OCI-LY7 (cell line): Measurements from ENCODE around the gene PPP1R37. TPM values are rescaled to one million over a fixed set of nuclear protein-coding genes. Genes with fewer than 3 reads are reported as not detected.

Experiments used
- BruUV-seq: library from RNA; stranded (reverse); fragments of 400-500 nt; replicated peaks from 2 replicates; lab custom pipeline; 2021; lab: Mats Ljungman, UMichigan
- CTCF ChIA-PET: fragments of 300-600 bp; sonication (Branson Sonifier 250); formaldehyde crosslinking; loops from one replicate; lab custom pipeline; 2022; ENCODE audit warnings: antibody characterized with exemption; ENCODE audit not compliant: unreplicated experiment; lab: Charles Lee
- POLR2A ChIA-PET: fragments of 300-600 bp; sonication (Branson Sonifier 250); formaldehyde crosslinking; loops from one replicate; lab custom pipeline; 2022; ENCODE audit warnings: antibody characterized with exemption; lab: Charles Lee
- DNase-seq: peaks from one replicate; pipeline ENCODE4 v3.0.0-alpha.2; 2015; ENCODE audit warnings: low spot score
- H2AFZ ChIP-seq: fragments of 200-600 bp; sonication (generic), shearing (Covaris generic); 2 replicates; pipeline ENCODE4 v1.6.1; 2014; ENCODE audit warnings: mild to moderate bottlenecking, antibody characterized with exemption, low read length, moderate library complexity
- H3K27ac ChIP-seq: fragments of 200-600 bp; sonication (generic); 2 replicates; pipeline ENCODE4 v1.5.1; 2014; ENCODE audit warnings: mixed run types, low read depth, mild to moderate bottlenecking, moderate library complexity, low read length, inconsistent platforms; ENCODE audit not compliant: poor library complexity, severe bottlenecking
- H3K36me3 ChIP-seq: fragments of 200-600 bp; sonication (generic); 2 replicates; pipeline ENCODE4 v1.6.1; 2014; ENCODE audit warnings: mild to moderate bottlenecking, antibody characterized with exemption, low read length, moderate library complexity, mixed read lengths; ENCODE audit not compliant: insufficient read depth
- H3K4me1 ChIP-seq: fragments of 200-600 bp; sonication (generic); 2 replicates; pipeline ENCODE4 v1.5.1; 2014; ENCODE audit warnings: mild to moderate bottlenecking, low read length; ENCODE audit not compliant: insufficient read depth, poor library complexity, severe bottlenecking
- H3K4me2 ChIP-seq: fragments of 200-600 bp; sonication (generic); 2 replicates; pipeline ENCODE4 v1.6.1; 2014; ENCODE audit warnings: mild to moderate bottlenecking, low read length
- H3K4me3 ChIP-seq: fragments of 200-600 bp; sonication (generic); 2 replicates; pipeline ENCODE4 v1.5.1; 2014; ENCODE audit warnings: mild to moderate bottlenecking, low read depth, low read length; ENCODE audit not compliant: poor library complexity, severe bottlenecking
- H3K79me2 ChIP-seq: fragments of 200-600 bp; sonication (generic); 2 replicates; pipeline ENCODE4 v1.6.1; 2016; ENCODE audit warnings: low read depth, mild to moderate bottlenecking, low read length, moderate library complexity, mixed read lengths; ENCODE audit not compliant: insufficient read depth
- H3K9me2 ChIP-seq: fragments of 200-600 bp; sonication (generic); 2 replicates; pipeline ENCODE4 v1.6.1; 2016; ENCODE audit warnings: mild to moderate bottlenecking, low read length, mixed read lengths; ENCODE audit not compliant: insufficient read depth
- H3K9me3 ChIP-seq: fragments of 200-600 bp; sonication (generic); 2 replicates; pipeline ENCODE4 v1.6.1; 2014; ENCODE audit warnings: mild to moderate bottlenecking, mixed run types, low read length, mixed read lengths
- H4K20me1 ChIP-seq: fragments of 200-600 bp; sonication (generic); 2 replicates; pipeline ENCODE4 v1.6.1; 2014; ENCODE audit warnings: mild to moderate bottlenecking, antibody characterized with exemption, low read length, moderate library complexity, mixed read lengths; ENCODE audit not compliant: insufficient read depth
- CTCF ChIP-seq: fragments of 200-600 bp; sonication (generic); conservative IDR thresholded peaks from 2 replicates; pipeline ENCODE4 v1.5.1; 2014; ENCODE audit warnings: mild to moderate bottlenecking, antibody characterized with exemption, low read length, moderate library complexity, mixed read lengths
- EZH2phosphoT487 ChIP-seq: fragments of 200-600 bp; sonication (generic); IDR thresholded peaks from 2 replicates; pipeline ENCODE4 v1.6.1; 2018; ENCODE audit warnings: low read depth, borderline replicate concordance, mild to moderate bottlenecking, mixed run types, antibody characterized with exemption, low read length, moderate library complexity, mixed read lengths
- intact Hi-C: fragments of 100-400 bp; cut with micrococcal nuclease; formaldehyde crosslinking; loops from one replicate; pipeline ENCODE4 v1.10.0; 2022; ENCODE audit not compliant: unreplicated experiment
- total RNA-seq, 2 experiments: library from RNA; depleted of rRNA in 1 of 2; stranded (reverse); fragments of >200 nt in 1 of 2; shearing (Covaris generic) in 1 of 2; gene quantifications; 2 replicates each; pipeline ENCODE4 v1.2.3, GENCODE V29; 2014 to 2022

Gene PPP1R37
- total RNA-seq, 2 experiments from 2014 or later = 24.7 to 48.6 TPM

GRCh38 chr19:45151320-45151719, 58.3 kb downstream of the PPP1R37 start:
- no peaks in the 10 kb centered on the region for H4K20me1 ChIP-seq
- no peaks in the 10 kb centered on the region for H3K9me2 ChIP-seq
- no TSS peak for BruUV-seq
- POLR2A ChIA-PET = no interaction called here
- H2AFZ ChIP-seq = no peak overlapping the region
- CTCF ChIA-PET = no interaction called here
- H3K4me1 ChIP-seq = peaks cover 11% of the 10 kb centered on the region
- no peak for DNase-seq
- H3K79me2 ChIP-seq = no peaks in the 10 kb centered on the region
- peaks cover 4% of the 10 kb centered on the region for H3K36me3 ChIP-seq
- TF ChIP-seq EZH2phosphoT487 (no peak), CTCF (no peak)
- H3K27ac ChIP-seq = no peak overlapping the region
- no peak overlapping the region for H3K4me2 ChIP-seq
- intact Hi-C loops = no loop called here
- no peak overlapping the region for H3K4me3 ChIP-seq
- no peaks in the 10 kb centered on the region for H3K9me3 ChIP-seq

- no peak overlapping the region for H3K4me3 ChIP-seq
- no peaks in the 10 kb centered on the region for H3K9me2 ChIP-seq
- no peak overlapping the region for H3K27ac ChIP-seq
- CTCF ChIA-PET = no interaction called here
- POLR2A ChIA-PET = no interaction called here
- no peak for TF ChIP-seq CTCF
- no peak for TF ChIP-seq EZH2phosphoT487
- no TSS peak for BruUV-seq
- H4K20me1 ChIP-seq = no peaks in the 10 kb centered on the region
- no peaks in the 10 kb centered on the region for H3K79me2 ChIP-seq
- peaks cover 11% of the 10 kb centered on the region for H3K4me1 ChIP-seq
- no peaks in the 10 kb centered on the region for H3K9me3 ChIP-seq
- no peak overlapping the region for H2AFZ ChIP-seq
- no peak overlapping the region for H3K4me2 ChIP-seq
- H3K36me3 ChIP-seq = no peaks in the 10 kb centered on the region; the same call in none of the 2 replicates
- intact Hi-C loops = no loop called here
- no peak for DNase-seq
Observed at GRCh38 chr19:45151821-45152503, 59.0 kb downstream of the PPP1R37 start.
